GM12801 (cell line): ENCODE measurements around the gene GAREM1.

Experiments
- CTCF ChIP-seq: IDR thresholded peaks from one replicate; pipeline ENCODE4 v1.5.1; 2011; ENCODE audit warnings: control low read depth; ENCODE audit not compliant: insufficient read length; ENCODE audit errors: extremely low read depth

The GAREM1 gene

GRCh38 chr18:32267463-32267862 lies 203.2 kb downstream of the GAREM1 start:
- TF ChIP-seq CTCF: no peak

- TF ChIP-seq CTCF: no peak
Measured at GRCh38 chr18:32264401-32264800, 206.3 kb downstream of the GAREM1 start.

- no peak for TF ChIP-seq CTCF
Measured at GRCh38 chr18:32262092-32262491, 208.6 kb downstream of the GAREM1 start.

- TF ChIP-seq CTCF: no peak
Measured at GRCh38 chr18:32261003-32261402, 209.7 kb downstream of the GAREM1 start.

- TF ChIP-seq CTCF: no peak
Measured at GRCh38 chr18:32259553-32259952, 211.1 kb downstream of the GAREM1 start.

GRCh38 chr18:32258558-32259204 lies 212.0 kb downstream of the GAREM1 start:
- TF ChIP-seq CTCF: no peak

- no peak for TF ChIP-seq CTCF
Measured at GRCh38 chr18:32258148-32258547, 212.5 kb downstream of the GAREM1 start.
